HCT116 (cell line): Measurements from ENCODE around the gene PRKN. TPM values are rescaled to one million over a fixed set of nuclear protein-coding genes. Genes with fewer than 3 reads are reported as not detected.

Experiments used
- ATAC-seq: fragments of 200-7000 bp; cut with Tn5 transposase; 2 replicates; pipeline ENCODE4 v1.9.1; 2020; ENCODE audit warnings: mild to moderate bottlenecking, moderate library complexity
- BruUV-seq: library from RNA; stranded (reverse); fragments of 400-500 nt; replicated peaks from 2 replicates; lab custom pipeline; 2021; lab: Mats Ljungman, UMichigan
- CTCF ChIA-PET: fragments of 300-600 bp; sonication (Branson Sonifier 250); formaldehyde crosslinking; loops from one replicate; lab custom pipeline; 2021; ENCODE audit warnings: antibody characterized with exemption; lab: Charles Lee
- POLR2A ChIA-PET: fragments of 300-600, 350-600 bp; sonication (Branson Sonifier 250); formaldehyde crosslinking; loops from one replicate; lab custom pipeline; 2021; ENCODE audit warnings: antibody characterized with exemption; lab: Charles Lee
- RAD21 ChIA-PET, 2 experiments: fragments of 300-600 bp; sonication (Branson Sonifier 250); formaldehyde crosslinking; loops; one replicate each; lab custom pipeline; 2023; ENCODE audit warnings: low total read pairs in 2 of 2; ENCODE audit not compliant: uncharacterized antibody in 2 of 2, unreplicated experiment in 2 of 2, low non-redundant PET in 1 of 2; lab: Charles Lee
- DNase-seq: peaks from one replicate; pipeline ENCODE4 v3.0.0-alpha.2; 2010; ENCODE audit warnings: low read depth, low spot score
- H2AFZ ChIP-seq: fragments of 200-600 bp; shearing (Covaris generic), sonication (generic); 2 replicates; pipeline ENCODE4 v1.6.1; 2017; ENCODE audit warnings: low read depth, mixed run types, mixed read lengths, antibody characterized with exemption, low read length; ENCODE audit not compliant: poor library complexity, severe bottlenecking
- H3K27ac ChIP-seq: 2 replicates; pipeline ENCODE4 v1.5.1; 2012; ENCODE audit warnings: low read depth, low read length
- H3K27me3 ChIP-seq: fragments of 200-600 bp; sonication (generic); 2 replicates; pipeline ENCODE4 v1.6.1; 2016; ENCODE audit warnings: mixed run types, low read length, mixed read lengths; ENCODE audit not compliant: insufficient read depth
- H3K36me3 ChIP-seq, 2 experiments: fragments of 200-500 bp in 1 of 2; fragments of 200-600 bp in 1 of 2; sonication (Bioruptor generic) in 1 of 2; sonication (generic) in 1 of 2; 2 replicates each; pipeline versions ENCODE4 v1.5.1 to v1.6.1; 2014 to 2016; ENCODE audit warnings: low read length in 2 of 2, inconsistent platforms in 1 of 2, mixed read lengths in 1 of 2, mixed run types in 1 of 2; ENCODE audit not compliant: insufficient read depth in 2 of 2, control insufficient read depth in 1 of 2
- H3K4me1 ChIP-seq, 2 experiments: fragments of 200-600 bp in 1 of 2; sonication (generic) in 1 of 2; 2 replicates each; pipeline versions ENCODE4 v1.5.1 to v1.6.1; 2012 to 2017; ENCODE audit warnings: low read length in 2 of 2, inconsistent platforms in 1 of 2, mild to moderate bottlenecking in 1 of 2, mixed read lengths in 1 of 2, mixed run types in 1 of 2, moderate library complexity in 1 of 2; ENCODE audit not compliant: insufficient read depth in 2 of 2, control insufficient read depth in 1 of 2
- H3K4me2 ChIP-seq: fragments of 200-600 bp; sonication (generic); 2 replicates; pipeline ENCODE4 v1.6.1; 2017; ENCODE audit warnings: mixed run types, low read length, mixed read lengths
- H3K4me3 ChIP-seq, 2 experiments: fragments of 200-600 bp in 1 of 2; sonication (generic) in 1 of 2; replicated peaks in 1 of 2; 2 replicates each; pipeline ENCODE4 v1.5.1; 2011 to 2016; ENCODE audit warnings: low read length in 2 of 2, control low read depth in 1 of 2, low read depth in 1 of 2, mild to moderate bottlenecking in 1 of 2, mixed read lengths in 1 of 2, mixed run types in 1 of 2
- H3K79me2 ChIP-seq: fragments of 200-600 bp; sonication (generic); 2 replicates; pipeline ENCODE4 v1.6.1; 2017; ENCODE audit warnings: mild to moderate bottlenecking, mixed run types, low read length, moderate library complexity, mixed read lengths; ENCODE audit not compliant: insufficient read depth
- H3K9ac ChIP-seq: fragments of 200-600 bp; sonication (generic); 2 replicates; pipeline ENCODE4 v1.6.1; 2016; ENCODE audit warnings: low read length, mixed read lengths
- H3K9me2 ChIP-seq: fragments of 200-600 bp; sonication (generic), shearing (Covaris generic); 2 replicates; pipeline ENCODE4 v1.6.1; 2017; ENCODE audit warnings: mixed run types, mild to moderate bottlenecking, moderate library complexity; ENCODE audit not compliant: insufficient read depth
- H3K9me3 ChIP-seq, 2 experiments: fragments of 200-500 bp in 1 of 2; fragments of 200-600 bp in 1 of 2; sonication (Bioruptor generic) in 1 of 2; sonication (generic) in 1 of 2; 2 replicates each; pipeline ENCODE4 v1.6.1; 2014 to 2017; ENCODE audit warnings: low read length in 2 of 2, mixed read lengths in 2 of 2, inconsistent platforms in 1 of 2, low read depth in 1 of 2, mild to moderate bottlenecking in 1 of 2, mixed run types in 1 of 2, moderate library complexity in 1 of 2; ENCODE audit not compliant: control insufficient read depth in 1 of 2, insufficient read depth in 1 of 2
- H4K20me1 ChIP-seq: fragments of 200-600 bp; sonication (generic), shearing (Covaris generic); 2 replicates; pipeline ENCODE4 v1.6.1; 2017; ENCODE audit warnings: mixed run types, mild to moderate bottlenecking, moderate library complexity; ENCODE audit not compliant: insufficient read depth
- CBX3 ChIP-seq: IDR thresholded peaks from 2 replicates; pipeline ENCODE4 v1.6.1; 2012; ENCODE audit warnings: low read depth
- EGR1 ChIP-seq: IDR thresholded peaks from 2 replicates; pipeline ENCODE4 v1.6.1; 2012; ENCODE audit warnings: low read depth
- EZH2phosphoT487 ChIP-seq: fragments of 200-600 bp; IDR thresholded peaks from 2 replicates; pipeline ENCODE4 v1.6.1; 2018; ENCODE audit warnings: antibody characterized with exemption, borderline replicate concordance
- FOSL1 ChIP-seq: IDR thresholded peaks from 2 replicates; pipeline ENCODE4 v1.6.1; 2012; ENCODE audit warnings: low read depth
- MAX ChIP-seq: IDR thresholded peaks from 2 replicates; pipeline ENCODE4 v1.6.1; 2012
- RAD21 ChIP-seq: IDR thresholded peaks from 2 replicates; pipeline ENCODE4 v1.6.1; 2012; ENCODE audit warnings: low read depth, mild to moderate bottlenecking
- SIN3A ChIP-seq: IDR thresholded peaks from 2 replicates; pipeline ENCODE4 v1.6.1; 2012; ENCODE audit warnings: low read depth
- intact Hi-C: fragments of 100-400 bp; cut with micrococcal nuclease; formaldehyde crosslinking; loops from 2 replicates; pipeline ENCODE4 v1.10.0; 2022
- total RNA-seq: library from RNA; stranded (reverse); gene quantifications from one replicate; pipeline ENCODE4 v1.2.1, GENCODE V29; 2021; ENCODE audit not compliant: unreplicated experiment
- TF ChIP-seq, protein P1 (sequence below): IDR thresholded peaks from 2 replicates; pipeline ENCODE4 v1.6.1; 2012; ENCODE audit warnings: low read depth

Gene PRKN
- total RNA-seq, 1 experiment from 2014 or later = 2.6 TPM

GRCh38 chr6:161438430-161439030, 1289.0 kb downstream of the PRKN start:
- H3K36me3 ChIP-seq = no peaks in the 10 kb centered on the region
- H3K9me3 ChIP-seq = no peaks in the 10 kb centered on the region
- no peaks in the 10 kb centered on the region for H3K27me3 ChIP-seq
- intact Hi-C loops = no loop called here
- BruUV-seq = no TSS peak
- POLR2A ChIA-PET = interaction anchor here (1.5 kb wide), 1 partner anchor 26 kb away, joined by 3 read pairs; no protein-coding TSS in a partner anchor
- TF ChIP-seq SIN3A = 0 out of 2 replicates have a peak, but pooled peaks have one; percentile 25
- TF ChIP-seq EGR1 = no peak
- no peak for TF ChIP-seq FOSL1
- TF ChIP-seq CBX3 = no peak
- TF ChIP-seq MAX = no peak
- no peak for TF ChIP-seq RAD21
- TF ChIP-seq, protein P1, sequence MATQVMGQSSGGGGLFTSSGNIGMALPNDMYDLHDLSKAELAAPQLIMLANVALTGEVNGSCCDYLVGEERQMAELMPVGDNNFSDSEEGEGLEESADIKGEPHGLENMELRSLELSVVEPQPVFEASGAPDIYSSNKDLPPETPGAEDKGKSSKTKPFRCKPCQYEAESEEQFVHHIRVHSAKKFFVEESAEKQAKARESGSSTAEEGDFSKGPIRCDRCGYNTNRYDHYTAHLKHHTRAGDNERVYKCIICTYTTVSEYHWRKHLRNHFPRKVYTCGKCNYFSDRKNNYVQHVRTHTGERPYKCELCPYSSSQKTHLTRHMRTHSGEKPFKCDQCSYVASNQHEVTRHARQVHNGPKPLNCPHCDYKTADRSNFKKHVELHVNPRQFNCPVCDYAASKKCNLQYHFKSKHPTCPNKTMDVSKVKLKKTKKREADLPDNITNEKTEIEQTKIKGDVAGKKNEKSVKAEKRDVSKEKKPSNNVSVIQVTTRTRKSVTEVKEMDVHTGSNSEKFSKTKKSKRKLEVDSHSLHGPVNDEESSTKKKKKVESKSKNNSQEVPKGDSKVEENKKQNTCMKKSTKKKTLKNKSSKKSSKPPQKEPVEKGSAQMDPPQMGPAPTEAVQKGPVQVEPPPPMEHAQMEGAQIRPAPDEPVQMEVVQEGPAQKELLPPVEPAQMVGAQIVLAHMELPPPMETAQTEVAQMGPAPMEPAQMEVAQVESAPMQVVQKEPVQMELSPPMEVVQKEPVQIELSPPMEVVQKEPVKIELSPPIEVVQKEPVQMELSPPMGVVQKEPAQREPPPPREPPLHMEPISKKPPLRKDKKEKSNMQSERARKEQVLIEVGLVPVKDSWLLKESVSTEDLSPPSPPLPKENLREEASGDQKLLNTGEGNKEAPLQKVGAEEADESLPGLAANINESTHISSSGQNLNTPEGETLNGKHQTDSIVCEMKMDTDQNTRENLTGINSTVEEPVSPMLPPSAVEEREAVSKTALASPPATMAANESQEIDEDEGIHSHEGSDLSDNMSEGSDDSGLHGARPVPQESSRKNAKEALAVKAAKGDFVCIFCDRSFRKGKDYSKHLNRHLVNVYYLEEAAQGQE = no peak
- no peak for TF ChIP-seq EZH2phosphoT487
- H4K20me1 ChIP-seq = no peaks in the 10 kb centered on the region
- CTCF ChIA-PET = interaction anchor here (3.9 kb wide), 1 partner anchor 20 kb away, joined by 16 read pairs; no protein-coding TSS in a partner anchor
- peaks cover 14 to 34% of the 10 kb centered on the region in 2 experiments; a peak in 3 of 4 replicates for H3K4me1 ChIP-seq
- no peaks in the 10 kb centered on the region for H3K9me2 ChIP-seq
- RAD21 ChIA-PET = no interaction called here
- peak overlapping the region; percentile 29; the same call in 1 of the 2 replicates for H3K9ac ChIP-seq
- H3K4me2 ChIP-seq = peak overlapping the region; percentile 78
- DNase-seq (no peak), ATAC-seq (peak; percentile 30; the same call in 1 of the 2 replicates)
- H3K4me3 ChIP-seq = peak overlapping the region; percentile 4 to 49; a peak in 3 of 4 replicates
- peak overlapping the region; percentile 98 for H2AFZ ChIP-seq
- no peaks in the 10 kb centered on the region for H3K79me2 ChIP-seq
- H3K27ac ChIP-seq = peak overlapping the region; percentile 4; the same call in 1 of the 2 replicates
